Skeletal muscle tissue (tissue), 4 donors: Measurements from ENCODE around the gene STMND1. TPM values are rescaled to one million over a fixed set of nuclear protein-coding genes. Genes with fewer than 3 reads are reported as not detected.
"Not testable (repeated sequence)": the region's sequence is repeated elsewhere in the genome, so short reads cannot be mapped to it uniquely, and the experiment has no call there.

Source experiments
- H3K27ac ChIP-seq: one replicate; pipeline ENCODE4 v1.7.0; 2013; ENCODE audit warnings: mild to moderate bottlenecking, low read depth, low read length, inconsistent platforms
- H3K27me3 ChIP-seq, 3 donors: one replicate each; pipeline ENCODE4 v1.7.0; 2013; ENCODE audit warnings: low read length in 3 of 3; ENCODE audit not compliant: control insufficient read depth in 3 of 3, insufficient read depth in 3 of 3
- H3K36me3 ChIP-seq, 3 donors: one replicate each; pipeline ENCODE4 v1.7.0; 2013; ENCODE audit warnings: low read length in 3 of 3; ENCODE audit not compliant: control insufficient read depth in 3 of 3, insufficient read depth in 3 of 3
- H3K4me1 ChIP-seq, 3 donors: one replicate each; pipeline ENCODE4 v1.7.0; 2013; ENCODE audit warnings: low read length in 3 of 3, mild to moderate bottlenecking in 3 of 3; ENCODE audit not compliant: control insufficient read depth in 3 of 3, insufficient read depth in 3 of 3
- H3K4me3 ChIP-seq, 3 donors: one replicate each; pipeline ENCODE4 v1.7.0; 2013; ENCODE audit warnings: low read length in 3 of 3
- H3K9ac ChIP-seq, 3 donors: one replicate each; pipeline ENCODE4 v1.7.0; 2013; ENCODE audit warnings: low read length in 3 of 3, mild to moderate bottlenecking in 3 of 3, moderate library complexity in 2 of 3, low read depth in 1 of 3
- H3K9me3 ChIP-seq, 3 donors: one replicate each; pipeline ENCODE4 v1.7.0; 2013; ENCODE audit warnings: low read length in 3 of 3; ENCODE audit not compliant: control insufficient read depth in 3 of 3
- total RNA-seq: library from RNA; depleted of rRNA; stranded (reverse); fragments of >200 nt; gene quantifications from one replicate; pipeline ENCODE4 v1.2.3, GENCODE V29; 2014
- donor health status: Osteomylitis.

STMND1 gene
- total RNA-seq, 1 donor from 2014 or later: not detected

- not testable (repeated sequence) for H3K27ac ChIP-seq, H3K4me1 ChIP-seq, H3K36me3 ChIP-seq, H3K9ac ChIP-seq, H3K9me3 ChIP-seq, H3K4me3 ChIP-seq, H3K27me3 ChIP-seq
Observed at GRCh38 chr6:17068972-17069371, 32.9 kb upstream of the STMND1 start.

- H3K27me3 ChIP-seq, H3K36me3 ChIP-seq, H3K9me3 ChIP-seq, H3K4me3 ChIP-seq, H3K27ac ChIP-seq, H3K4me1 ChIP-seq, H3K9ac ChIP-seq: not testable (repeated sequence)
Observed at GRCh38 chr6:17070400-17070799, 31.4 kb upstream of the STMND1 start.

- not testable (repeated sequence) for H3K9ac ChIP-seq, H3K4me1 ChIP-seq, H3K36me3 ChIP-seq, H3K27me3 ChIP-seq, H3K4me3 ChIP-seq, H3K9me3 ChIP-seq, H3K27ac ChIP-seq
Observed at GRCh38 chr6:17073596-17073995, 28.3 kb upstream of the STMND1 start.

GRCh38 chr6:17081273-17081672, 20.6 kb upstream of the STMND1 start:
- H3K27me3 ChIP-seq: no peaks in the 10 kb centered on the region
- H3K27ac ChIP-seq: no peak overlapping the region
- no peaks in the 10 kb centered on the region for H3K4me1 ChIP-seq
- no peaks in the 10 kb centered on the region for H3K36me3 ChIP-seq
- no peaks in the 10 kb centered on the region for H3K9me3 ChIP-seq
- H3K9ac ChIP-seq: no peak overlapping the region
- H3K4me3 ChIP-seq: no peak overlapping the region

GRCh38 chr6:17081860-17082508, 19.9 kb upstream of the STMND1 start:
- H3K9me3 ChIP-seq: no peaks in the 10 kb centered on the region
- H3K27me3 ChIP-seq: no peaks in the 10 kb centered on the region
- no peak overlapping the region for H3K27ac ChIP-seq
- H3K4me1 ChIP-seq: no peaks in the 10 kb centered on the region
- H3K4me3 ChIP-seq: peak overlapping the region in 1 of 3 donors; percentile 42
- no peaks in the 10 kb centered on the region for H3K36me3 ChIP-seq
- H3K9ac ChIP-seq: no peak overlapping the region

DNA sequence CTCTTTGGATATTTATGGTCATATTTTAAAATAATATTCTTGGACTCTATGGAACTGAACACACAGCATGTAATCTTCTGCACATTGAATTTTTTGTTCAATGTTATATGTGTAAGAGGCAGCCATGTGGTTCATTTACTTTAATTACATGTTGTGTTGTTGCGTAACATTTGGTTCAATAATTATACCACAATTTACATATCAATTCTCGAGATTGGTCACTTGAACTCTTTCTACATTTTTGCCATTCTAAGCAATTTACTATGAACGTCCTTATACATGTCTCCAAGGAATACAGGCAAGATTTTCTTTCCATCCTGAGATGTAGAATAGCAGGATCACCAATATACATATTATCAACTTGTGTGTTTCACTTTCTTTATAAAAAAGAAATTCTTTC, 18.5 kb upstream of the STMND1 start:
- no peaks in the 10 kb centered on the region for H3K9me3 ChIP-seq
- H3K36me3 ChIP-seq: no peaks in the 10 kb centered on the region
- H3K4me3 ChIP-seq: no peak overlapping the region
- no peak overlapping the region for H3K27ac ChIP-seq
- H3K27me3 ChIP-seq: no peaks in the 10 kb centered on the region
- no peaks in the 10 kb centered on the region for H3K4me1 ChIP-seq
- H3K9ac ChIP-seq: no peak overlapping the region

- no peaks in the 10 kb centered on the region for H3K4me1 ChIP-seq
- no peak overlapping the region for H3K27ac ChIP-seq
- H3K27me3 ChIP-seq: no peaks in the 10 kb centered on the region
- no peak overlapping the region for H3K4me3 ChIP-seq
- no peak overlapping the region for H3K9ac ChIP-seq
- H3K9me3 ChIP-seq: no peaks in the 10 kb centered on the region
- H3K36me3 ChIP-seq: no peaks in the 10 kb centered on the region
Observed at GRCh38 chr6:17086469-17086868, 15.4 kb upstream of the STMND1 start.

GRCh38 chr6:17088091-17088611, 13.7 kb upstream of the STMND1 start:
- no peak overlapping the region for H3K4me3 ChIP-seq
- no peak overlapping the region for H3K27ac ChIP-seq
- H3K36me3 ChIP-seq: no peaks in the 10 kb centered on the region
- H3K27me3 ChIP-seq: no peaks in the 10 kb centered on the region
- no peaks in the 10 kb centered on the region for H3K9me3 ChIP-seq
- no peaks in the 10 kb centered on the region for H3K4me1 ChIP-seq
- no peak overlapping the region for H3K9ac ChIP-seq

- Histone ChIP-seq H3K9ac (no peak overlapping the region), H3K27me3 (no peaks in the 10 kb centered on the region), H3K9me3 (no peaks in the 10 kb centered on the region), H3K4me3 (no peak overlapping the region), H3K27ac (no peak overlapping the region), H3K36me3 (no peaks in the 10 kb centered on the region), H3K4me1 (no peaks in the 10 kb centered on the region)
Observed at GRCh38 chr6:17091122-17091521, 10.7 kb upstream of the STMND1 start.

DNA sequence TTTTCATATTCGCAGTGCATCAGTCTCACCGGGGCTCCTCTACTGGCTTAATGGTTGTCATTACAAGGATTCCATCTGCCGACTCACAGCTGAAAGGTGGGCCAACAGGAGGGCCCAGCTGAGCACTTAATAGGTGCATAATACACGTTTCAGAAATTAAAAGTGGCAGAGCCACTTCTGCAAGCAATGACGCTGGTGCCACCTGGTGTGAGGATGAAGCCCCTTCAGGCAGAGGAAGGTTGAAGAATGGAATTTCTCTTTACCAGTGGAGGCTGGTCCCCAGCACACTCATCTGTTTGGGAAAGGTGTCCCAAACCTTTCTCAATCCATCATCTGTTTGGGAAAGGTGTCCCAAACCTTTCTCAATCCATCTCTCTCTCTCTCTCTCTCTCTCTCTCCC, 8.2 kb upstream of the STMND1 start:
- Histone ChIP-seq H3K27me3 (no peaks in the 10 kb centered on the region), H3K9me3 (no peaks in the 10 kb centered on the region), H3K4me1 (no peaks in the 10 kb centered on the region), H3K4me3 (no peak overlapping the region), H3K9ac (no peak overlapping the region), H3K36me3 (no peaks in the 10 kb centered on the region), H3K27ac (no peak overlapping the region)
